ENCODE data around the gene CLEC3B.

Gene CLEC3B

DNA sequence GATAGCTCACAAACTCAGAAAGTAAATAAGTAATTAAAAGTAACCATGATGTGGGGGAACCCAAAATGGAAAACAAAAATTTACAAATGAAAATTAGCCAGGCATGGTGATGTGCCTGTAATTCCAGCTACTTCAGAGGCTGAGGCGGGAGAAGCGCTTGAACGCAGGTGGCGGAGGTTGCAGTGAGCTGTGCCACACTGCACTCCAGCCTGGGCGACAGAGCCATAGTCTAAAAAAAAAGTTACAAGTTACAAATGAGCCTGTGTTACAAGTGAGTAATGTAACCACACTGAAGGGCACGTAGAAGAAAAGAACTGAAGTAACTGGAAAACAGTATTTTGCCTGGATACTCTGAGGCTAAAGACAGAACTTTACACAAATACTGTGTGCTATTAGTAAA, 38.8 kb upstream of the CLEC3B start:
- H3K27me3 ChIP-seq (ENCODE audit: insufficient read depth, low read length), result no peaks in the 10 kb centered on the region
- no peak overlapping the region for H3K4me3 ChIP-seq (ENCODE audit: low read depth, low read length, poor library complexity, severe bottlenecking)
- H3K9ac ChIP-seq (ENCODE audit: low read length), result no peak overlapping the region
- peaks cover 22% of the 10 kb centered on the region for H3K79me2 ChIP-seq (ENCODE audit: insufficient read depth, low read length)
- no peaks in the 10 kb centered on the region for H3K9me2 ChIP-seq (ENCODE audit: low read depth, low read length)
- H4K20me1 ChIP-seq (ENCODE audit: insufficient read depth, low read length), result no peaks in the 10 kb centered on the region
- no peaks in the 10 kb centered on the region for H3K9me3 ChIP-seq (ENCODE audit: low read length)
- H3F3A ChIP-seq (ENCODE audit: insufficient read depth, low read length), result no peaks in the 10 kb centered on the region
- H3K36me3 ChIP-seq (ENCODE audit: insufficient read depth, low read length), result peaks cover 46% of the 10 kb centered on the region
- H3K4me2 ChIP-seq (ENCODE audit: low read length), result no peak overlapping the region
- no peak overlapping the region for H3K27ac ChIP-seq (ENCODE audit: low read depth, low read length, poor library complexity, severe bottlenecking)
- no peaks in the 10 kb centered on the region for H3K4me1 ChIP-seq (ENCODE audit: insufficient read depth, low read length, severe bottlenecking)
- TF ChIP-seq EZH2 (IDR thresholded peaks at IDR 0.05; ENCODE audit: borderline replicate concordance, low read length), result no peak
- TF ChIP-seq, protein P1, sequence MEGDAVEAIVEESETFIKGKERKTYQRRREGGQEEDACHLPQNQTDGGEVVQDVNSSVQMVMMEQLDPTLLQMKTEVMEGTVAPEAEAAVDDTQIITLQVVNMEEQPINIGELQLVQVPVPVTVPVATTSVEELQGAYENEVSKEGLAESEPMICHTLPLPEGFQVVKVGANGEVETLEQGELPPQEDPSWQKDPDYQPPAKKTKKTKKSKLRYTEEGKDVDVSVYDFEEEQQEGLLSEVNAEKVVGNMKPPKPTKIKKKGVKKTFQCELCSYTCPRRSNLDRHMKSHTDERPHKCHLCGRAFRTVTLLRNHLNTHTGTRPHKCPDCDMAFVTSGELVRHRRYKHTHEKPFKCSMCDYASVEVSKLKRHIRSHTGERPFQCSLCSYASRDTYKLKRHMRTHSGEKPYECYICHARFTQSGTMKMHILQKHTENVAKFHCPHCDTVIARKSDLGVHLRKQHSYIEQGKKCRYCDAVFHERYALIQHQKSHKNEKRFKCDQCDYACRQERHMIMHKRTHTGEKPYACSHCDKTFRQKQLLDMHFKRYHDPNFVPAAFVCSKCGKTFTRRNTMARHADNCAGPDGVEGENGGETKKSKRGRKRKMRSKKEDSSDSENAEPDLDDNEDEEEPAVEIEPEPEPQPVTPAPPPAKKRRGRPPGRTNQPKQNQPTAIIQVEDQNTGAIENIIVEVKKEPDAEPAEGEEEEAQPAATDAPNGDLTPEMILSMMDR (IDR thresholded peaks at IDR 0.05; ENCODE audit: low read length), result no peak
- H2AFZ ChIP-seq (ENCODE audit: low read length), result no peak overlapping the region

DNA sequence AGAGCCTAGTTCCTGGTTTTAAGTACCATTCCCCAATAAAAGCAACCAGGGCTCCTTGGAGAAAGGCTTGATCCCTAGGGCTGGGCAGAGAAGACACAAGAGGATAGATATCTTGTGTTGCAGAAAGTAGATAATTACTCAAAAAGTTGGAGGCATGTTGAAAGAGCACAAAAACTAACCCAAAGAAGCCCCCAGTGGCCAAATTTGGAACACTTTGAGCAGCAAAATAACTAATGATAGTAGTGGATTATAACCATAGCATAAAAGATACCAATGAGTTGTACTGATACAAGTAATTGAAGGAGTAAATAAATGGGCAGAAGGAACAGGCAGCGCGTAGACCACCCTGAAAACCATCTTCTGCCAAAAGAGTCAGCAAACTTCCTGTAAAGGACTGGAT, 38.0 kb upstream of the CLEC3B start:
- Histone ChIP-seq H3K36me3 (ENCODE audit: insufficient read depth, low read length) (peaks cover 53% of the 10 kb centered on the region), H3K9ac (ENCODE audit: low read length) (no peak overlapping the region), H2AFZ (ENCODE audit: low read length) (no peak overlapping the region), H3K9me2 (ENCODE audit: low read depth, low read length) (no peaks in the 10 kb centered on the region), H4K20me1 (ENCODE audit: insufficient read depth, low read length) (no peaks in the 10 kb centered on the region), H3K9me3 (ENCODE audit: low read length) (no peaks in the 10 kb centered on the region), H3K27ac (ENCODE audit: low read depth, low read length, poor library complexity, severe bottlenecking) (no peak overlapping the region), H3K4me1 (ENCODE audit: insufficient read depth, low read length, severe bottlenecking) (no peaks in the 10 kb centered on the region), H3F3A (ENCODE audit: insufficient read depth, low read length) (no peaks in the 10 kb centered on the region), H3K27me3 (ENCODE audit: insufficient read depth, low read length) (no peaks in the 10 kb centered on the region), H3K4me3 (ENCODE audit: low read depth, low read length, poor library complexity, severe bottlenecking) (no peak overlapping the region), H3K4me2 (ENCODE audit: low read length) (no peak overlapping the region), H3K79me2 (ENCODE audit: insufficient read depth, low read length) (peaks cover 17% of the 10 kb centered on the region)
- no peak for TF ChIP-seq EZH2 (IDR thresholded peaks at IDR 0.05; ENCODE audit: borderline replicate concordance, low read length)
- TF ChIP-seq, protein P1 (IDR thresholded peaks at IDR 0.05; ENCODE audit: low read length), result peak; percentile 62

DNA sequence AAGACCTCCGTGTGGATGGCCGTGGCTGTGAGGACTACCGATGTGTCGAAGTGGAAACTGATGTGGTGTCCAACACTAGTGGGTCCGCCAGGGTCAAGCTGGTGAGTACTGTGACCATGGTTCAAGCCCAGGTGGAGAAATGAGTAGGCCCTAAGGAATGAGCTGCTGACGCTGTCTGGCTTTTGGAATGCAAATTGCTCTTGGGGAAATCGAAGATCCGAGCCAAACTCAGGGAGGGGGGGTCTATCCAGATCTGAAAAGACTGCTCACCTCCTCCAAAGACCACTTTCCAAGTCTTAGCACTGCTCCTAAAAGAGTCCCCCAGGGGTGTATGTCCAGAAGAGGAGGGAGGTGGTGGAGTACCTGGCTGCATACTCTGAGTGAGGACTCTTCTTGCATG, 37.0 kb upstream of the CLEC3B start:
- Histone ChIP-seq H2AFZ (ENCODE audit: low read length) (no peak overlapping the region), H3K79me2 (ENCODE audit: insufficient read depth, low read length) (peaks cover 11% of the 10 kb centered on the region), H3K27me3 (ENCODE audit: insufficient read depth, low read length) (no peaks in the 10 kb centered on the region), H3K9me3 (ENCODE audit: low read length) (no peaks in the 10 kb centered on the region), H3K4me3 (ENCODE audit: low read depth, low read length, poor library complexity, severe bottlenecking) (no peak overlapping the region), H3K4me1 (ENCODE audit: insufficient read depth, low read length, severe bottlenecking) (no peaks in the 10 kb centered on the region), H3K4me2 (ENCODE audit: low read length) (no peak overlapping the region), H3K9ac (ENCODE audit: low read length) (no peak overlapping the region), H3K36me3 (ENCODE audit: insufficient read depth, low read length) (peaks cover 64% of the 10 kb centered on the region), H4K20me1 (ENCODE audit: insufficient read depth, low read length) (no peaks in the 10 kb centered on the region), H3F3A (ENCODE audit: insufficient read depth, low read length) (no peaks in the 10 kb centered on the region), H3K9me2 (ENCODE audit: low read depth, low read length) (no peaks in the 10 kb centered on the region), H3K27ac (ENCODE audit: low read depth, low read length, poor library complexity, severe bottlenecking) (no peak overlapping the region)
- TF ChIP-seq, protein P1 (IDR thresholded peaks at IDR 0.05; ENCODE audit: low read length), result no peak
- no peak for TF ChIP-seq EZH2 (IDR thresholded peaks at IDR 0.05; ENCODE audit: borderline replicate concordance, low read length)
